Erythroblast (primary cell): ENCODE results near the gene TMEM42.

Experiments used
- GATA1 ChIP-seq: IDR thresholded peaks from 2 replicates; pipeline ENCODE4 v1.6.1; 2011; ENCODE audit warnings: low read depth, mild to moderate bottlenecking, control low read depth, low read length, moderate library complexity
- POLR2A ChIP-seq: IDR thresholded peaks from 2 replicates; pipeline ENCODE4 v1.6.1; 2011; ENCODE audit warnings: mild to moderate bottlenecking, low read length

DNA sequence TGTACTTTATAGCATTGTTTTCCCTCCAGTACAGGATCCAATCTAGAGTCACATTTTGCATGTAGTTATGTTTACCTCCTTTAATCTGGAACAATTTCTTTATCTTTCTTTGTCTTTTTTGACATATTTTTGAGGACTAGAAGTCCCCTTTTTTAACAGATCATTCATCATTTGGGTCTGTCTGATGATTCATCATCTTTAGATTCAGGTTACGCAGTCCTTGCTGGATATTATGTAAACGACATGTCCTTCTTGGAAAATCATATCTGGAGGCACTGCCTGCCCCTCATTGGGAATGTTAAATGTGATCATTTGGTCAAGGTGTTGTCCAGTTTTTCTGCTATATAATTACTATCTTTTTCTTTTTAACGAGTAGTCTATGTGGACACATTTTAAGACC, 31.0 kb downstream of the TMEM42 start:
- no peak for TF ChIP-seq POLR2A
- no peak for TF ChIP-seq GATA1
